Gastroesophageal sphincter (tissue), 4 donors: ENCODE results near the gene UBR4. TPM values are rescaled to one million over a fixed set of nuclear protein-coding genes. Genes with fewer than 3 reads are reported as not detected.

Source experiments
- ATAC-seq: fragments of 150-250 bp; one replicate; pipeline ENCODE4 v1.9.1; 2016; ENCODE audit warnings: mild to moderate bottlenecking, moderate library complexity
- H3K27ac ChIP-seq, 4 donors: fragments of 200-600 bp; sonication (generic) in 3 of 4; 1 replicate in 3 of 4; 2 replicates in 1 of 4; pipeline ENCODE4 v1.5.1; 2016 to 2019
- H3K27me3 ChIP-seq: fragments of 200-600 bp; sonication (generic); one replicate; pipeline ENCODE4 v1.5.1; 2019
- H3K36me3 ChIP-seq, 2 donors: fragments of 200-600 bp; sonication (generic); one replicate each; pipeline ENCODE4 v1.5.1; 2019; ENCODE audit warnings: control low read depth in 1 of 2
- H3K4me1 ChIP-seq, 3 donors: fragments of 200-600 bp; sonication (generic); 1 replicate in 2 of 3; 2 replicates in 1 of 3; pipeline ENCODE4 v1.5.1; 2016 to 2019; ENCODE audit warnings: control low read depth in 2 of 3
- H3K4me3 ChIP-seq, 2 donors: fragments of 200-600 bp; sonication (generic); one replicate each; pipeline ENCODE4 v1.5.1; 2019; ENCODE audit warnings: mild to moderate bottlenecking in 1 of 2, moderate library complexity in 1 of 2
- H3K9me3 ChIP-seq, 3 donors: fragments of 200-600 bp; sonication (generic); one replicate each; pipeline ENCODE4 v1.5.1; 2017 to 2019; ENCODE audit warnings: control low read depth in 2 of 3
- EP300 ChIP-seq: sonication (generic); formaldehyde crosslinking; IDR thresholded peaks from one replicate; pipeline ENCODE4 v1.6.1; 2017; ENCODE audit warnings: antibody characterized with exemption, mild to moderate bottlenecking
- POLR2A ChIP-seq, 2 donors: fragments of 450-650 bp; IDR thresholded peaks; one replicate each; pipeline ENCODE4 v1.6.1; 2017; ENCODE audit warnings: antibody characterized with exemption in 2 of 2, mild to moderate bottlenecking in 2 of 2, moderate library complexity in 1 of 2
- POLR2AphosphoS5 ChIP-seq: sonication (generic); formaldehyde crosslinking; IDR thresholded peaks from one replicate; pipeline ENCODE4 v1.6.1; 2017; ENCODE audit warnings: antibody characterized with exemption
- WGBS, 2 donors: methylation state at CpG; one replicate each; pipeline ENCODE4 v1.1.5; 2018; ENCODE audit warnings: low coverage in 1 of 2; 5-methylcytosine and 5-hydroxymethylcytosine counted together
- total RNA-seq, 4 donors: library from RNA; depleted of rRNA; stranded (reverse); fragments of >200 nt; gene quantifications; one replicate each; pipeline ENCODE4 v1.1.0, GENCODE V29; 2016
- TF ChIP-seq, protein P1 (sequence below), 4 experiments: fragments of 200-600 bp in 2 of 4; fragments of 450-650 bp in 2 of 4; sonication (generic) in 1 of 4; IDR thresholded peaks; one replicate each; pipeline ENCODE4 v1.5.1; 2017 to 2019; ENCODE audit warnings: antibody characterized with exemption in 4 of 4, mild to moderate bottlenecking in 2 of 4, moderate library complexity in 2 of 4

UBR4 gene
- total RNA-seq, 4 donors from 2014 or later = 79.3 to 200 (median 191) TPM

DNA sequence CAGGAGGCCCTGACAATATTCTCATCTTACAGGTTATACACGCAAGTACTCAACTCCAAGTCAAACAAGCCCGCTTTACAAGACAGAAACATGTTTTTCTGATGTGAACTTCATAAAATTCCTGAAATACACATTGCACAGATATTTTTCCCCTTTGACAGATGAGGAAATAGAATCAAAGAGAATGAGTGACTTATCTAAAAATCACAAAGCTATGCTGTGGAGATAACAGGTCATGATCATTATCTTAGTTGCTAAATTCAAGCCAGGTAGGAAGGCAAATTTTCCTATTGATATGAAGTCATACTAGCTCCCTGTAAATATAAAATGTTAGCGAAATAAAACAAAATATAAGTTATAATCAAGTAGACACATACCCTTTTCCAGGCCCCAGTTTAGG, 18.3 kb downstream of the UBR4 start:
- Histone ChIP-seq H3K9me3 (no peaks in the 10 kb centered on the region), H3K27me3 (no peaks in the 10 kb centered on the region), H3K36me3 (peaks cover 10 to 99% of the 10 kb centered on the region in 2 donors), H3K4me3 (no peak overlapping the region), H3K4me1 (peaks cover 0 to 15% (median 0%) of the 10 kb centered on the region in 3 donors), H3K27ac (no peak overlapping the region)
- ATAC-seq = no peak
- TF ChIP-seq POLR2A (IDR thresholded peaks at IDR 0.05) = no peak
- no peak for TF ChIP-seq POLR2AphosphoS5
- TF ChIP-seq EP300 = no peak
- TF ChIP-seq, protein P1, sequence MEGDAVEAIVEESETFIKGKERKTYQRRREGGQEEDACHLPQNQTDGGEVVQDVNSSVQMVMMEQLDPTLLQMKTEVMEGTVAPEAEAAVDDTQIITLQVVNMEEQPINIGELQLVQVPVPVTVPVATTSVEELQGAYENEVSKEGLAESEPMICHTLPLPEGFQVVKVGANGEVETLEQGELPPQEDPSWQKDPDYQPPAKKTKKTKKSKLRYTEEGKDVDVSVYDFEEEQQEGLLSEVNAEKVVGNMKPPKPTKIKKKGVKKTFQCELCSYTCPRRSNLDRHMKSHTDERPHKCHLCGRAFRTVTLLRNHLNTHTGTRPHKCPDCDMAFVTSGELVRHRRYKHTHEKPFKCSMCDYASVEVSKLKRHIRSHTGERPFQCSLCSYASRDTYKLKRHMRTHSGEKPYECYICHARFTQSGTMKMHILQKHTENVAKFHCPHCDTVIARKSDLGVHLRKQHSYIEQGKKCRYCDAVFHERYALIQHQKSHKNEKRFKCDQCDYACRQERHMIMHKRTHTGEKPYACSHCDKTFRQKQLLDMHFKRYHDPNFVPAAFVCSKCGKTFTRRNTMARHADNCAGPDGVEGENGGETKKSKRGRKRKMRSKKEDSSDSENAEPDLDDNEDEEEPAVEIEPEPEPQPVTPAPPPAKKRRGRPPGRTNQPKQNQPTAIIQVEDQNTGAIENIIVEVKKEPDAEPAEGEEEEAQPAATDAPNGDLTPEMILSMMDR (IDR thresholded peaks at IDR 0.05) = no peak
- WGBS, 2 donors = 89 to 93% methylated on average over 3 of the region's 3 CpGs

DNA sequence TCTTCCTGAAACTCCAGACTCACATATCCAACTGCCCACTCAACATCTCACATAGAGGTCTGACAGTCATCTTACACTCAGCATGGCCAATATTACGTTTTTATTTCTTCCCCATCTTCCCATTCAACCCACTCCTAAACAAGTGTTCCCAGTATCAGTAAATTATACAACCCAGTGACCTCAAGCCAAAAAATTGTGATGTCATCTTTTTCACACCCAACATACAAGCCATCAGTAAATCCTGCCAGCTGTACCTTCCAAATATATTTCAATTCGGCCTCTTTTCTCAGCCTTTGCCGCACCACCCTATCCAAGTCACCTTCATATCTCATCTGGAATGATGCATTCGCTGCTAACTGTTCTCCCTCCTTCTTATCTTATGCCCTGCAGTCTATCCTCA, 19.6 kb downstream of the UBR4 start:
- H3K4me1 ChIP-seq = peaks cover 0 to 15% (median 0%) of the 10 kb centered on the region in 3 donors
- no peak overlapping the region for H3K4me3 ChIP-seq
- no peak for TF ChIP-seq EP300
- TF ChIP-seq, protein P1 (IDR thresholded peaks at IDR 0.05) = no peak
- H3K9me3 ChIP-seq = no peaks in the 10 kb centered on the region
- 79 to 81% methylated on average over 4 of the region's 4 CpGs for WGBS, 2 donors
- no peaks in the 10 kb centered on the region for H3K27me3 ChIP-seq
- H3K36me3 ChIP-seq = peaks cover 15 to 99% of the 10 kb centered on the region in 2 donors
- no peak for ATAC-seq
- no peak overlapping the region for H3K27ac ChIP-seq

DNA sequence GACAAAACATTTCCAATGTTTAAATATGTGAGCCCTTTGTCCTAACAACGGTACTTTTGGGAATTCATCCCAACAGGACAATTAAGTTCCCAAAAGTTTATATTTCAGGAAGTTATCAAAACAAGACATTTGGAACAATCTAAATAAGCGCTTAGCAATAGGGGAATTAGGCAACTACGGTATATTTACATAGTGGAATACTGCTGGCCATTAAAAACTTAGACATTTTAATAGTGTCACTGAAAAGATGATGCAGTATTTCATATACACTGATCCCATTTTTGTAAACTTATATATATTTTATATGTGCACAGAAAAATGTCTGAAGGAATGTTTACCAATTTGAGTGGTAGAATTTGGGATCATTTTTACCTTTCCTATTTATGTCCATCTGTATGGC, 20.8 kb downstream of the UBR4 start:
- ATAC-seq = no peak
- H3K9me3 ChIP-seq = no peaks in the 10 kb centered on the region
- no peak overlapping the region for H3K27ac ChIP-seq
- H3K27me3 ChIP-seq = no peaks in the 10 kb centered on the region
- H3K36me3 ChIP-seq = peaks cover 15 to 99% of the 10 kb centered on the region in 2 donors
- WGBS, 2 donors = 31 to 69% methylated on average over 3 of the region's 3 CpGs
- TF ChIP-seq, protein P1 (IDR thresholded peaks at IDR 0.05) = no peak
- TF ChIP-seq POLR2A (IDR thresholded peaks at IDR 0.05) (no peak), POLR2AphosphoS5 (no peak), EP300 (no peak)
- peaks cover 0 to 15% (median 0%) of the 10 kb centered on the region in 3 donors for H3K4me1 ChIP-seq
- H3K4me3 ChIP-seq = no peak overlapping the region

DNA sequence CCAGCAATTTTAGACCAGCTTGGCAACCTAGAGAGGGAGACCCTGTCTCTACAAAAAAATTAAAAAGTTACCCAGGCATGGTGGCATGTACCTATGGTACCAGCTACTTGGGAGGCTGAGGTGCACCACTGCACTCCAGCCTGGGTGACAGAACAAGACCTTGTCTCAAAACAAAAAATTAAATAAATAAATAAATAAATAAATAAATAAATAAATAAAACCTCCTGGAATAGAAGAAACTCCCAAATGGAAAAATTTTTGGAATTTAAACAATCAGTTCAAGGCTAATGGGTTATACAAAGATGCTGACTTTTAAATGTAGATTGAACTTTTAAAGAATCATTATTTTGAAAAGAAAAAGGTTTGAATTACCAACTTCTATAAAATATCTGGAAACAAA, 22.2 kb downstream of the UBR4 start:
- no peak overlapping the region for H3K27ac ChIP-seq

DNA sequence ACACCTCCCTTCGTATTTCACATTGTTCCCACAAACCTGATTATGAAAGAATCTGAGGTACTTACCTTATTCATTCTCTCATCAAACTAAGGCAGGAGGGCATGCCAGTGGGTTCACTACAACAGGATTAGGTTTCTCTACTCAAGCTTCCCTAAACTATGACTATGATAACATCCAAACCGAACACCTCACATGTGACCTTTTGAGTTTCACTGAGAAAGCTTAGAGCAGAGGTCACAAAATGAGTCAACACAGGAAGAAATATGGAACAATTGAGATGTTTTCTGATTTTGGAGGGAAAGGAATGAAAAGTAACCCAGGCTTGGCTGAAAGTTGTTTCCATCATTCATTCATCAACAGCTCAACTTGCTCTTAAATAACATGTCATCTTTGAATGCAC, 24.1 kb downstream of the UBR4 start:
- Histone ChIP-seq H3K9me3 (no peaks in the 10 kb centered on the region), H3K27me3 (no peaks in the 10 kb centered on the region), H3K36me3 (peaks cover 23 to 99% of the 10 kb centered on the region in 2 donors), H3K27ac (no peak overlapping the region), H3K4me1 (peaks cover 0 to 15% (median 0%) of the 10 kb centered on the region in 3 donors), H3K4me3 (no peak overlapping the region)
- TF ChIP-seq, protein P1 (IDR thresholded peaks at IDR 0.05) = no peak
- TF ChIP-seq POLR2AphosphoS5 (no peak), POLR2A (IDR thresholded peaks at IDR 0.05) (no peak), EP300 (no peak)
- 90 to 92% methylated on average over 2 of the region's 2 CpGs for WGBS, 2 donors
- ATAC-seq = no peak

More for the DNA sequence above, 22.2 kb downstream of the UBR4 start:
- no peak for TF ChIP-seq EP300
- TF ChIP-seq, protein P1 (IDR thresholded peaks at IDR 0.05) = no peak
- TF ChIP-seq POLR2AphosphoS5 = no peak
- TF ChIP-seq POLR2A (IDR thresholded peaks at IDR 0.05) = no peak
- Histone ChIP-seq H3K36me3 (peaks cover 19 to 99% of the 10 kb centered on the region in 2 donors), H3K4me3 (no peak overlapping the region), H3K4me1 (peaks cover 0 to 15% (median 0%) of the 10 kb centered on the region in 3 donors), H3K27me3 (no peaks in the 10 kb centered on the region), H3K9me3 (no peaks in the 10 kb centered on the region)
- ATAC-seq = no peak
